AG09309 (cell line): ENCODE data around the gene ATP2C2.

ENCODE experiments used
- DNase-seq: peaks from one replicate; pipeline ENCODE4 v3.0.0-alpha.2; 2010; ENCODE audit warnings: low read depth
- H3K4me3 ChIP-seq: 2 replicates; pipeline ENCODE4 v1.5.1; 2011; ENCODE audit warnings: mild to moderate bottlenecking, low read depth, low read length, moderate library complexity; ENCODE audit not compliant: control insufficient read depth
- CTCF ChIP-seq: IDR thresholded peaks from 2 replicates; pipeline ENCODE4 v1.5.1; 2011; ENCODE audit warnings: mild to moderate bottlenecking, low read depth, low read length, inconsistent platforms; ENCODE audit not compliant: insufficient read depth, control insufficient read depth; ENCODE audit errors: missing control alignments

ATP2C2 gene

GRCh38 chr16:84489131-84489530 lies 120.8 kb downstream of the ATP2C2 start:
- H3K4me3 ChIP-seq: no peak overlapping the region
- TF ChIP-seq CTCF: no peak
- no peak for DNase-seq

DNA sequence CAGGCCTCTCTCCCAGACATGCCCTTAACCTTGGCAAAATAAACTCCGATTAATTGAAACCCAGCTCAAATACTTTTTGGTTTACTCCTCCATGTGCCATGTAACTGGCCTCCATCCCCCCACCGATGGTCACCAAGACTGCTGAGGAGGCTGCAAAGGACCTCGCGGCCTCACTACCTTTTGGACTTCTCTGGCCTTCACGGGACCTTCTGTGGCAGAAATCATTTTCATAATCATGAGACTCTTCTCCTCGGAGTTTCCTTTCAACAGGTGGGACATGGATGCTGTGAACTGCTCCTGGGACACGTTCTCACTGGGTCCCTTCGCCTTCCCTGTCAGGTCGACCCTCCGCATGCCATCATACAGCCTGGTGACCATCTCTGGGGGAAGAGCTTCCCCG lies 127.2 kb downstream of the ATP2C2 start:
- TF ChIP-seq CTCF: no peak
- H3K4me3 ChIP-seq: no peak overlapping the region
- no peak for DNase-seq

DNA sequence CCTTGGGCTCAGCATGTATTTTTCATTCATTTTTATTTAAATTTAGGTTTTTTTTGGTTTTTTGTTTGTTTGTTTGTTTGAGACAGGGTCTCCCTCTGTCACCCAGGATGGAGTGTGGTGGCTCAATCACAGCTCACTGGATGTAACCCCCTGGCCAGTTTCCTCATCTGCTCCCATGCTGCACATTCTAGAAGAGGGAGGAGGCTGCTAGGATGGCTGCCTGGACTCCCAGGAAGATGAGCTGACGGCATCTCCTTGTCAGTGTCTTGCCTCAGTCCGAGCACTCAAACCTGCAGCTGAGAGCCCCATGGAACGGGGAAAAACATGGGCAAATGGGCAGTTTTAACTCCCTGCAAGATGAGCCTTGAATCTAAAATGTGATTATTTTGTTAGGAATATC lies 128.7 kb downstream of the ATP2C2 start:
- no peak overlapping the region for H3K4me3 ChIP-seq
- no peak for TF ChIP-seq CTCF
- no peak for DNase-seq

DNA sequence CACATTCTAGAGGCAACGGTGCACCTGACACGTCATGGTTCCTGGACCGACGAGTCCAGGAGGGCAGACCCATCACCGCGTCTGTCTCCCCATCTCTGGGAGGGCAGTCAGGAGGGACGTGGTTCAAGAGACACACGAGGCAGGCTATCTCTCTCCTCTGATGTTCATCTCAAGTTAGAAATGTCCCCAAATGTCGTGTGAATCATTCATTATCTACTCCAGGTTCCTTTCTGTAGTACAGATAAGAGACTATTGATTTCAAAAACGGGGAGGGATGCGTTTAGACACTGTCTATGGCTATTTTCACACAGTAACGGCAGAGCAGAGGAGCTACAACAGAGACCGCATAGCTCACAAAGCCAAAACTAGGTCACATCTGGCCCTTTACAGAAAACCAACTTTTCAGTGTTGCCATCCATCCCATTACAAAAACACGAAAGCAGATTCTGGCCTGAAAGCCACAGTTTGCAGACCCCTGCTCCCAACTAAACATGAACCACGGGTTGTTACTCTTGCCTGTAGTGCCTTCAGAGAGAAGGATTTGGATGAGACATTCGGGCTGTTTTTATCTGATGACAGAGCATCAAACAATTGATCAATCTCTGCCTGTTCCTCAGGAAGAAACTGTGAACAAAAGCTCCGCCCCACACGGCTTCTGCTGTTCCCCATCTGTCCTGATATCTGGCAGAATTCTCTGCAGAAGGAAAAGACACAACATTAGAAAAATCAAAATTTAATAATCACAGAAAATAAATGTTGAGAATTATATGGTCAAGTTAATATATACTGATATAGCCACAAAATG lies 129.3 kb downstream of the ATP2C2 start:
- no peak for TF ChIP-seq CTCF
- no peak for DNase-seq
- no peak overlapping the region for H3K4me3 ChIP-seq

- DNase-seq: no peak
- H3K4me3 ChIP-seq: no peak overlapping the region
- TF ChIP-seq CTCF: no peak
Measured at GRCh38 chr16:84498223-84498610, 129.9 kb downstream of the ATP2C2 start.

- TF ChIP-seq CTCF: no peak
- DNase-seq: no peak
Measured at GRCh38 chr16:84498859-84499620, 130.7 kb downstream of the ATP2C2 start.

More at GRCh38 chr16:84498859-84499620, 130.7 kb downstream of the ATP2C2 start:
- H3K4me3 ChIP-seq: no peak overlapping the region
